ENCODE measurements around the gene SPATA46.

- TF ChIP-seq CTCF (tag by site-specific recombination; IDR thresholded peaks at IDR 0.05) (no peak), YY2 (tag by site-specific recombination; IDR thresholded peaks at IDR 0.05) (no peak), ZNF394 (tag by site-specific recombination; IDR thresholded peaks at IDR 0.05; ENCODE audit: borderline replicate concordance) (no peak), SP2 (tag by site-specific recombination; IDR thresholded peaks at IDR 0.05) (no peak), ZNF501 (tag by site-specific recombination; IDR thresholded peaks at IDR 0.05) (no peak), ZNF121 (tag by site-specific recombination; IDR thresholded peaks at IDR 0.05) (no peak), ZNF704 (tag by site-specific recombination; IDR thresholded peaks at IDR 0.05) (no peak), TCF7L2 (IDR thresholded peaks at IDR 0.05; ENCODE audit: borderline replicate concordance, low read depth, low read length) (no peak)
- TF ChIP-seq, protein P1, sequence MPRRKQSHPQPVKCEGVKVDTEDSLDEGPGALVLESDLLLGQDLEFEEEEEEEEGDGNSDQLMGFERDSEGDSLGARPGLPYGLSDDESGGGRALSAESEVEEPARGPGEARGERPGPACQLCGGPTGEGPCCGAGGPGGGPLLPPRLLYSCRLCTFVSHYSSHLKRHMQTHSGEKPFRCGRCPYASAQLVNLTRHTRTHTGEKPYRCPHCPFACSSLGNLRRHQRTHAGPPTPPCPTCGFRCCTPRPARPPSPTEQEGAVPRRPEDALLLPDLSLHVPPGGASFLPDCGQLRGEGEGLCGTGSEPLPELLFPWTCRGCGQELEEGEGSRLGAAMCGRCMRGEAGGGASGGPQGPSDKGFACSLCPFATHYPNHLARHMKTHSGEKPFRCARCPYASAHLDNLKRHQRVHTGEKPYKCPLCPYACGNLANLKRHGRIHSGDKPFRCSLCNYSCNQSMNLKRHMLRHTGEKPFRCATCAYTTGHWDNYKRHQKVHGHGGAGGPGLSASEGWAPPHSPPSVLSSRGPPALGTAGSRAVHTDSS (tag by site-specific recombination; IDR thresholded peaks at IDR 0.05): no peak
Observed at GRCh38 chr1:162360237-162360873, 16.3 kb downstream of the SPATA46 start.

Measured in HEK293 (cell line).